ENCODE results near the gene PPARGC1A. TPM values are rescaled to one million over a fixed set of nuclear protein-coding genes. Genes with fewer than 3 reads are reported as not detected.
A peak's percentile ranks its signal among the peaks of the same experiment; 100 is the strongest.

Gene PPARGC1A
- total RNA-seq, 1 donor from 2014 or later, result 82.8 TPM

DNA sequence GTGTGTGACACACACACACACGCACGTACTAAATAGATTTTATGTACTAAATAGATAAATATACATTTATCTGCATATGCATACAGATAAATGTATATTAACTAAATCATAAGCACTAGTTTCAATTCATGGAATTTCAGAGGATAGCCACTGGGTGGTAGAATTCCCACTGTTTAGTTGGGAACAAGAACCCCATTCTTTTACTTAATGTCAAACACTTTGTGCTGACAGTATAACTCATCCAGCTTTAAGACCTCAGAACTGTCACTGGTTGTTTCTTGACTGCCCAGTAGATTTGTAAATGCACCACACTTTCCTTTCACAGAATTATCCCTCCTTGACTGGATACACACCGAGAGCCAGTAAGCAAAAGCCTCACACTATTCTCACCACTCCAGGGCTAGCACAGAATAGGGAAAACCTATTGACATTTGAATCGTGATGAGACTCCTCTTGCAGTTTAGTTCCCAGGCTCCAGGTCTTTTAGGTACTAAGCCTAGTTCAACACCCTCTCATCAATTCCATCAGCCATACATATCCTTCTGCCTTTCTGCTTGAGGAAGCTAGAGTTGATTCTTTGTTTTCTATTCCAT is 32.4 kb downstream of the PPARGC1A start:
- no peak for ATAC-seq (ENCODE audit: poor library complexity)
- DNase-seq, result no peak
- intact Hi-C loops (cut with DNase I), result no loop called here

- intact Hi-C loops (cut with DNase I), result no loop called here
- ATAC-seq (ENCODE audit: poor library complexity), result peak; percentile 21
- DNase-seq, result peak; percentile 58
Observed at GRCh38 chr4:23856630-23857029, 33.2 kb downstream of the PPARGC1A start.

DNA sequence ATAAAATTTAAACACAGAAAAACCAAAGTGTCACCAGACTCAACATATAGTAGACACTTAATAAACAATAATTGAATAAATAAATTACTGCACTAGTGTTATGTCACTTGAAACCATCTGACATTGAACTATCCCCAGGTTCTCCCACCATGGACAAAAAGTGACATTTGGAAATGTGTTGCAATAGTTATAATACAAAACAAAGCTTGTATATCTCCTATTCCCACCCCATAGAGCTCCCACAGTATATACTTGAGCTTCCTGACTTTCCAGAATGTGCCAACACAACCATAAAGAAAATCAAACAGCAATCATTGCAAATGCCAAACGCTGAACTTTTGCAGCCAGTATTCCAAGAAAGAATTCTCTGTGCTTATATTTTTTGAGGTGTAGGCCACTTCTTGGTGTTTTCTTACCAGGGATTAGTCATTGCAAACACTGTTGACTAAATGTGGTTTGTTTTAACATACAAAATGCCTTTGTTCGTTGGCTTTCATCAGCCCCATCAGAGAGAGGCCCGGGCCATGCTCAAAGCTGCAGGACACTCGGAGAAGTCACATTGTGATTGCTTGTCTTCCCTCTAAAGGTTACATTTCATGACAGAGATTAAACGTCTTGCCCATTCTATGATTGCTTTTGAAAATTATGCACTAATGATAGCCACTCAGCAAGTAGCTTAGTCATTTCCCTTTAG is 33.8 kb downstream of the PPARGC1A start:
- intact Hi-C loops (cut with DNase I), result no loop called here
- ATAC-seq (ENCODE audit: poor library complexity) (no peak), DNase-seq (no peak)

DNA sequence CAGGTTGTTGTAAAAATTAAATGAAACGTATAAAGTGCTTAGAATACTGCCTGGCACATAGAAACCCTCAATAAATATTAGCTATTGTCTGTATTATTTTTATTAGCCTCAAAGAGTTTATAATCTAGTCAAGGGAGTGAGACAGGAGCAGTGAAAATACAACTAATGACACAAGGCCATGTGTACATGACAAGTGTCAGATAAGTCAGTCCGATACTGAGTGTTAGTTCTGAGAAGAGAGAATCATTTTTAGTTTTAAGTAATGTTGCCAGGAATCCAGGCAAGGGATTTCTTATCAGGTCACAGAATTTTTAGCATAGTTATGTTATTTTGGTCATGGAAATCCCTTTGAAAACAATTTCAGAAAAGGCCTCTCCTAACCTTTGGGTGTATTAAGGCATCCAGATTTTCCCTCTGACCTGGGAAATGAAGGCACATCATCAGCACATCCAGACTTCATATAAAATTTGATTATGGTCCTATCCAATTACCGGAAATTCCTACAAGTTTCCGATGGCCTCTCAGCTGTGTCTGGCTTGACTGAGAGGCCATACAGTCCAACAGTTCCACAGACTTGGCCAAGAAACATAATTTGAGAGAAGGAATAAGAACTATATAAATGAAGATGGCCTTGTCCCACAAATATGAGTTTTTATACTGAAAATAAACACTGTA is 35.7 kb downstream of the PPARGC1A start:
- intact Hi-C loops (cut with DNase I), result no loop called here
- DNase-seq (no peak), ATAC-seq (ENCODE audit: poor library complexity) (peak; percentile 64)

GRCh38 chr4:23851464-23851863 is 38.4 kb downstream of the PPARGC1A start:
- DNase-seq (no peak), ATAC-seq (ENCODE audit: poor library complexity) (no peak)
- intact Hi-C loops (cut with DNase I), result no loop called here

DNA sequence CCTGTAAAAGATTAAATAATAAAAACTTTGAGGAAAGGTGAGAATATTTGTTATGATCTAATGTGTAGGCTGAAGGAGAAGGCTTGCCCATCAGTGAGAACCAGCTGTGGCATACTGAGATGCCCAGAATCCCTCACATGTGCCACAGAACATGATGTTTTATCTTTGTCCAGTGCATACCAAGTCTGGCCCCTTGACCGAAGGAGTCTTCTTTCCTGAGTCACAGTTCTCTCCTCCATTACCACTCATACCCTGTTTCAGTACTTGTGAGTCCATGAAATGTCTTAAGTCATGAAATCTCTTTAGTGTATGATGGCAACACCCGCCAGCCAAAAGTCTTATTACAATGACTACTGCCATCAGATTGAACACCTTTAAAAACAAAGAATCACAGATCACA is 42.7 kb downstream of the PPARGC1A start:
- ATAC-seq (ENCODE audit: poor library complexity) (no peak), DNase-seq (no peak)
- intact Hi-C loops (cut with DNase I), result no loop called here

GRCh38 chr4:23844961-23845360 is 44.9 kb downstream of the PPARGC1A start:
- DNase-seq, result no peak
- no peak for ATAC-seq (ENCODE audit: poor library complexity)
- intact Hi-C loops (cut with DNase I), result no loop called here

- intact Hi-C loops (cut with DNase I), result no loop called here
- DNase-seq, result no peak
- ATAC-seq (ENCODE audit: poor library complexity), result peak; percentile 13
Observed at GRCh38 chr4:23839279-23839678, 50.6 kb downstream of the PPARGC1A start.

DNA sequence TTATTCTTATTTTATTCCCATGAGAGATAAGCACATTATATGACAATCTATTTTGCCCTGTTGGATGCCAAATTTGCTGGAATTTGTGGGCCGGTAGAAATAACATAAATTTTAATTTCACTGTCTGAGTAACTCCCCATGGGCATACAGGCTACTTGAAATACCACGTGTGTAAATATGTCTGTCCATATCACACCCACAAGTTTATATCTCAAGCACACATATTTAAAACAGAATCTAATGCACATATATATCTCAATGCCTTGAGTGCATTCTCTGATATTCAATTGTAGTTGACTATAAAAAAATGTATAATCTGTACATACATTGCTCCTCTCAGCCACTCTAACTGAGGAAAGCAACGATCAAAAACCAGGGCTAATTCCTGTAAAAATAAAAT is 51.2 kb downstream of the PPARGC1A start:
- no peak for ATAC-seq (ENCODE audit: poor library complexity)
- no peak for DNase-seq
- intact Hi-C loops (cut with DNase I), result no loop called here

- intact Hi-C loops (cut with DNase I), result no loop called here
- ATAC-seq (ENCODE audit: poor library complexity) (no peak), DNase-seq (no peak)
Observed at GRCh38 chr4:23838131-23838530, 51.7 kb downstream of the PPARGC1A start.

- peak; percentile 33 for ATAC-seq (ENCODE audit: poor library complexity)
- intact Hi-C loops (cut with DNase I), result no loop called here
- no peak for DNase-seq
Observed at GRCh38 chr4:23837371-23837770, 52.5 kb downstream of the PPARGC1A start.

GRCh38 chr4:23835774-23836478 is 53.9 kb downstream of the PPARGC1A start:
- intact Hi-C loops (cut with DNase I), result no loop called here
- ATAC-seq (ENCODE audit: poor library complexity), result no peak
- no peak for DNase-seq

GRCh38 chr4:23828779-23829178 is 61.1 kb downstream of the PPARGC1A start:
- no peak for ATAC-seq (ENCODE audit: poor library complexity)

DNA sequence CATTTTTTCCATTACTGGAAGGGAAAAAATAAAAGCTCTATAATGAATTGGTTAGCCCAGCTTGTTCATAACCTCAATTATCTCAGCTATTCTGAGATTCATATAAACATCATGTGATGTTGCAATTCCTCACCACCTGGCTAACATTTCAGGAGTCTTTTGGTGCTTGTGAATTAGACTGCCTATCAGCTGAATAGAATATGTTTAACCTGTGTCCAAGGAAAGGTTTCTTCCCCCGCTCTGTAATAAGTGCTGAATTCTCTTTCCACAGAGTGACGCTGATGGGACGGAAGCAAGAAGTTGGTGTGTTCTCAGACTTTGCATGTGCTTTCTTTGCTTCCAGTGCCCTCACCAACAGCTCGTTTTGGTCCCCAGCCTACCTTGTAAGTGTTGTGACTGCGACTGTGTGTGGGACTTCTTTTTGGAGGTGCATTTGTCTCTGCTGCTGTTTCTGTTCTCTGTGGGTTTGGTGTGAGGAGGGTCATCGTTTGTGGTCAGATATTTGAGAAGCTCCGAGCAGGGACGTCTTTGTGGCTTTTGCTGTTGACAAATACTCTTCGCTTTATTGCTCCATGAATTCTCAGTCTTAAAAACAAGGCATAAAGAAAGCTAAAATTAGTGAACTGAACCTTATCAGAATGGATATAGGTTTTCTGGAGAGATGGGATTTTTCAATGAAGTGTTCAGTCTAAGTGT is 61.7 kb downstream of the PPARGC1A start:
- ATAC-seq (ENCODE audit: poor library complexity) (peak; percentile 9), DNase-seq (no peak)
- intact Hi-C loops (cut with DNase I), result no loop called here

More at GRCh38 chr4:23828779-23829178, 61.1 kb downstream of the PPARGC1A start:
- intact Hi-C loops (cut with DNase I), result no loop called here
- DNase-seq, result no peak

DNA sequence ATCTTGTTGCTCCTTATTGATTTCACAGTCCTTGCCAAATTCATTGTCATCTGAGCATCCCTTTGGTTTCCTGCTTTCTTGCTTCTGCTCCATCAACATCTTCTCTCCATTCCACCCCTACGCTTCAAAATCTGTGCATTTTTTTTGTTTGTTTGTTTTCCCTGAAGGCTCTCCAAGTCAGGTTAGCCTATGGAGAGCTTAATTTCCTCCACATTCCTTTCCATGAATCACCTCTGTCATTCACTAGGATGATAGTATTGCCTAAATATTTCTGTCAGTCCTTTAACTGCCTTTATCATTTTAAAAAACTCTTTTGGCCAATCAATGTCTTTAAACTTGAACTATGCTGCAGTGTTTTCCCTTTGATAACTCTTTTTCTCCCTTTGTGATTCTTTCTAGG is 67.7 kb downstream of the PPARGC1A start:
- no peak for ATAC-seq (ENCODE audit: poor library complexity)

DNA sequence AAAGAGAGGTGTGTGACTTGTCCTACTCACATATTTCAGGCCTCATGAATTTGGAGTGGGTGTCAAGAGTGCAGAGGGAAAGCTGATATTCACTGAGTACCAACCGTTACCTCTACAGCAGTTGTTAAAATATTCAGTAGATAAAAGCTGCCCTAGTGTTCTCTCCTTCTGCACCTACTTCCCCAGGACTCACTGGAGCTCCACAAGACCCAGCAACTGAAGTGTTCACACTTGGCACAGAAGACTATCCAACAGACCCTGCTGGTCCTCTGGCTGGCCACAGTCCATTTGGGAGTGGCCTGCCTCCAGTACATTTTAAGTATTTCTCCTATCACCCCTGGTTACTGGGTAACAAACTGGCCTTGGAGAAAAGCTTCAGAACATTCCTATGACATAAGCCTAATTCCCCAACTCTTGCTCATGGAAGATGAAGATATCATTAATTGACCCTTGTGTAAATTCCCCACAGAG is 70.8 kb downstream of the PPARGC1A start:
- intact Hi-C loops (cut with DNase I), result no loop called here
- DNase-seq, result peak; percentile 54
- ATAC-seq (ENCODE audit: poor library complexity), result peak; percentile 85

More for the DNA sequence above, 67.7 kb downstream of the PPARGC1A start:
- intact Hi-C loops (cut with DNase I), result no loop called here
- no peak for DNase-seq

- ATAC-seq (ENCODE audit: poor library complexity) (no peak), DNase-seq (no peak)
- intact Hi-C loops (cut with DNase I), result no loop called here
Observed at GRCh38 chr4:23818097-23818885, 71.6 kb downstream of the PPARGC1A start.
